Fibroblast of villous mesenchyme (primary cell): ENCODE measurements around the gene ADCY7. TPM values are rescaled to one million over a fixed set of nuclear protein-coding genes. Genes with fewer than 3 reads are reported as not detected.
A peak's percentile ranks its signal among the peaks of the same experiment; 100 is the strongest.
"Not testable (repeated sequence)": the region's sequence is repeated elsewhere in the genome, so short reads cannot be mapped to it uniquely, and the experiment has no call there.

Source experiments
- DNase-seq: peaks from one replicate; pipeline ENCODE4 v3.0.0-alpha.2; 2010; ENCODE audit warnings: low read depth
- H3K4me3 ChIP-seq: 2 replicates; pipeline ENCODE4 v1.5.1; 2011; ENCODE audit warnings: low read depth, mild to moderate bottlenecking, low read length
- total RNA-seq: library from RNA; depleted of rRNA; stranded (reverse); fragments of >200 nt; gene quantifications from 2 replicates; pipeline ENCODE4 v1.2.3, GENCODE V29; 2012
- TF ChIP-seq, protein P1 (sequence below): IDR thresholded peaks from 2 replicates; pipeline ENCODE4 v1.5.1; 2012; ENCODE audit warnings: low read depth, mild to moderate bottlenecking, low read length; ENCODE audit not compliant: insufficient read depth

The ADCY7 gene
- total RNA-seq, 1 donor = 44.9 TPM

- peak; percentile 77 for DNase-seq
- no peak overlapping the region for H3K4me3 ChIP-seq
- TF ChIP-seq, protein P1, sequence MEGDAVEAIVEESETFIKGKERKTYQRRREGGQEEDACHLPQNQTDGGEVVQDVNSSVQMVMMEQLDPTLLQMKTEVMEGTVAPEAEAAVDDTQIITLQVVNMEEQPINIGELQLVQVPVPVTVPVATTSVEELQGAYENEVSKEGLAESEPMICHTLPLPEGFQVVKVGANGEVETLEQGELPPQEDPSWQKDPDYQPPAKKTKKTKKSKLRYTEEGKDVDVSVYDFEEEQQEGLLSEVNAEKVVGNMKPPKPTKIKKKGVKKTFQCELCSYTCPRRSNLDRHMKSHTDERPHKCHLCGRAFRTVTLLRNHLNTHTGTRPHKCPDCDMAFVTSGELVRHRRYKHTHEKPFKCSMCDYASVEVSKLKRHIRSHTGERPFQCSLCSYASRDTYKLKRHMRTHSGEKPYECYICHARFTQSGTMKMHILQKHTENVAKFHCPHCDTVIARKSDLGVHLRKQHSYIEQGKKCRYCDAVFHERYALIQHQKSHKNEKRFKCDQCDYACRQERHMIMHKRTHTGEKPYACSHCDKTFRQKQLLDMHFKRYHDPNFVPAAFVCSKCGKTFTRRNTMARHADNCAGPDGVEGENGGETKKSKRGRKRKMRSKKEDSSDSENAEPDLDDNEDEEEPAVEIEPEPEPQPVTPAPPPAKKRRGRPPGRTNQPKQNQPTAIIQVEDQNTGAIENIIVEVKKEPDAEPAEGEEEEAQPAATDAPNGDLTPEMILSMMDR = no peak
Observed at GRCh38 chr16:50338371-50339231, 72.2 kb downstream of the ADCY7 start.

DNA sequence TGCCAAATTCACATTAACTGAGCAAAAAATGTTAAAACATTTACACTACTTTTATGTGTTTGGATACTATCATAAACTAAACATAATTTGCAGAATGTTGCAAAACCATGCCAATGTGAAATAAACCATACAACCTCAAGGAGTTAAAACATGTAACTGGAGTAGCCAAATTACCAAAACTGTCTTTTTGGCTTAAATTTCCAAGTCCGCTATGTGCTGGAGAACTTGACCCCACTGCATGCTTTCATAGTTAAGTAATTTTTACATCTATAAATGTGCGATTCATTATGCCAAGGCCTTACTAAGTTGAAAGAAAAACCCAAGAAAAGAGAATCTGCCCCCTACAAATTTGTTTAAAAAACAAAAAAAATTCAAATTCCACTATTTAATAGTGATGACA is 74.2 kb downstream of the ADCY7 start:
- TF ChIP-seq, protein P1 = no peak
- H3K4me3 ChIP-seq = no peak overlapping the region
- DNase-seq = peak; percentile 91

GRCh38 chr16:50343566-50343965 is 77.2 kb downstream of the ADCY7 start:
- not testable (repeated sequence) for H3K4me3 ChIP-seq, DNase-seq

DNA sequence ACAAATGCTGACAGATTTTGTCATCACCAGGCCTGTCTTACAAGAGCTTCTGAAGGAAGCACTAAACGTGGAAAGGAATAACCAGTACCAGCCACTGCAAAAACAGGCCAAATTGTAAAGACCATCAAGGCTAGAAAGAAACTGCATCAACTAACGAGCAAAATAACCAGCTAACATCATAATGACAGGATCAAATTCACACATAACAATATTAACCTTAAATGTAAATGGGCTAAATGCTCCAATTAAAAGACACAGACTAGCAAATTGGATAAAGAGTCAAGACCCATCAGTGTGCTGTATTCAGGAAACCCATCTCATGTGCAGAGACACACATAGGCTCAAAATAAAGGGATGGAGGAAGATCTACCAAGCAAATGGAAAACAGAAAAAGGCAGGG is 78.9 kb downstream of the ADCY7 start:
- H3K4me3 ChIP-seq, DNase-seq: not testable (repeated sequence)

- DNase-seq = no peak
- TF ChIP-seq, protein P1 = no peak
- H3K4me3 ChIP-seq = no peak overlapping the region
Observed at GRCh38 chr16:50351116-50351515, 84.8 kb downstream of the ADCY7 start.

DNA sequence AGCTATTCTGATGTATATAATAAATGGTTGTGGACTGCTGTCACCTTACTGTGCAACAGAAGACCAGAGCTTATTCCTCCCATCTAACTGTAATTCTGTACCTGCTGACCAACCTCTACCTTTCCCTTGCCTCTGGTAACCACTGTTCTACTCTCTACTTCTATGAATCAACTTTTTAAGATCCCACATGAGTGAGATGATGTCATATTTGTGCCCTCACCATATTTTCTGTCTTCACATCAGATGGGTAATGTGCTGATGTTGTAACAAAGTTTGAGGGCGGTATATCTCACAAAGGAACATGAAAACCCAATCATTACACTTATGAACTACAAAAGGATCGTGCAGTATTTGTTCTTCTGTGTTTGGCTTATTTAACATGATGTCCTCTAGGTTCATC is 85.6 kb downstream of the ADCY7 start:
- no peak for DNase-seq
- no peak overlapping the region for H3K4me3 ChIP-seq
- TF ChIP-seq, protein P1 = no peak

- DNase-seq = no peak
- H3K4me3 ChIP-seq = no peak overlapping the region
Observed at GRCh38 chr16:50354082-50354481, 87.7 kb downstream of the ADCY7 start.

More at GRCh38 chr16:50354082-50354481, 87.7 kb downstream of the ADCY7 start:
- TF ChIP-seq, protein P1 = no peak
